ENCODE data around the gene TRAPPC2L.
A peak's percentile ranks its signal among the peaks of the same experiment; 100 is the strongest.
"Not testable (repeated sequence)": the region's sequence is repeated elsewhere in the genome, so short reads cannot be mapped to it uniquely, and the experiment has no call there.

TRAPPC2L gene

GRCh38 chr16:88894266-88894665 is 37.3 kb downstream of the TRAPPC2L start:
- not testable (repeated sequence) for DNase-seq

- no peak for DNase-seq
Measured at GRCh38 chr16:88894681-88895300, 37.9 kb downstream of the TRAPPC2L start.

DNA sequence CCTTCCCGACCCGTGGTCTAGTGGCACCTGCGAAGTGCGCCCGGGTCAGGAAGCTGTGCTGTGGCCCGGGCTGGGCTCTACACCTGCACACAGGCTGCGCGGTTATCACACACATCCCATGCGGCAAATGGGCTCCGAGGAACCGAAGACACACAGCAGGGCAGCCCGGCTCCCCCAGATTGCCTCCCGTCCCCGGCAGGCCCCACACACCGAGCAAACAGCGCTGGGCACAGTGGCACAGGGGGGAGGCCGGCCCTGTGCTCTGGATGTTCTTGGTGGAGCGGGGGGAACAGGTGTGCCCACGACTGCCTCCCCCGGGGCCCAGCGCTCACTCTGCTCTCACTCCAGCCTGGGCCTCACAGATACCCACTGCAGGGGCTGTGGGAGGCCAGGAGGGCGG is 38.4 kb downstream of the TRAPPC2L start:
- no peak for DNase-seq

GRCh38 chr16:88896238-88897070 is 39.5 kb downstream of the TRAPPC2L start:
- no peak for DNase-seq

- DNase-seq, result no peak
Measured at GRCh38 chr16:88897696-88898425, 40.9 kb downstream of the TRAPPC2L start.

DNA sequence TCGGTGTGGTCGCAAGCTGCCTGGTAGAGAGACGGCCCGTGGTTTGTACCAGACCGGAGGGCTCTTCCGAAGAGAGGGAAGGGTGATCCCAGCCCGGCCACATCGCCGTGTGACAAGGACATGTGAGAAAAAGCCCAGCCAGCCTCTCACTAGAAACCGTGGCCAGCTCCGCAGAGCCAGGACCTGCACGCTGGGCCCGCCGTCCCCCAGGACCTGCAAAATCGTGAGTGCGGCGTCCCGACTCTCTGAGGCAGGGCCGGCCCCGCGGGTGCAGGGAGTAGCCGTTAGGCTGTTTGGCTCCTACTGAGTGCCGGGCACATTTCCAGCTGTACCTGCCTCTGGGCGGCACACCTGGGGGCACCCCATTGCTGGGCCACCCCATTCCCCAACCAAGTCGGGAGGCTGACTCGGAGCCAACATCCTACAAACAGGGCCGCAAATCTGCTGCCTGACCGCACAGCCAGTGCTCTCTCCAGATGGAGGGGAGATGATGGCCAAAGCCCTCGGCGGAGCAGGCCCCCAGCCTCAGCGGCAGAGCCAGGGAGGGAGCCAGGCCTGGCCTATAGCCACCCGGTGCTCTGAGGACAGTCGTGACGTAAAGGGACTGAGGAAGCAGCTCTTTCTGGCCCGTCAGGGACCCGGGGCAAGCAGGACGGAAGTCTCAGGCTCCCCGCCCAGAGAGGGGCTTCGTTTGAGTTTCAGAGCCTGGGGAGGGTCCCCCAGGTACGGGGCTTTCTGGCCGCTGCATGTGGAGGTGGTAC is 43.2 kb downstream of the TRAPPC2L start:
- DNase-seq, result no peak

DNA sequence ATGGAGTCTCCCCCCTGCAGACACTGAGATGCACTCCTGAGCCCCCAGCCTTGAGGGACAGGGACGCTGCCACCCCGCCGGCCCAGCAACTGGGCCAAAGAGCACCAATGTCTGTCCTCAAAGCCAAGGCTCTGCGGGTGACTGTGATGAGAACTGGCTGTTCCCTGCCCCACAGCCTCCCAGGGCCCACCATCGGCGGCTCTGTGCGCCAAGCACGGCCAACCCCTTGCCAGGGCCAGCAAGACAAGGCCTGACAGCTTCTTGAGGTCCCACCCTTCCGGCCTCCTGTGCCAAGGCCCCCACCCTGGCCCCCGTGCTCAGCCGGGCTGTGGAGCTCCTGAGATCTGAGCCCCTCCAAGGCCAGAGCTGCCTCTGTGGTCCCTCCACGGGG is 43.7 kb downstream of the TRAPPC2L start:
- no peak for DNase-seq

GRCh38 chr16:88901718-88902337 is 44.9 kb downstream of the TRAPPC2L start:
- DNase-seq, result no peak

- no peak for DNase-seq
Measured at GRCh38 chr16:88902744-88903143, 45.8 kb downstream of the TRAPPC2L start.

GRCh38 chr16:88903267-88903666 is 46.3 kb downstream of the TRAPPC2L start:
- no peak for DNase-seq

GRCh38 chr16:88904676-88905365 is 47.9 kb downstream of the TRAPPC2L start:
- DNase-seq, result no peak

DNA sequence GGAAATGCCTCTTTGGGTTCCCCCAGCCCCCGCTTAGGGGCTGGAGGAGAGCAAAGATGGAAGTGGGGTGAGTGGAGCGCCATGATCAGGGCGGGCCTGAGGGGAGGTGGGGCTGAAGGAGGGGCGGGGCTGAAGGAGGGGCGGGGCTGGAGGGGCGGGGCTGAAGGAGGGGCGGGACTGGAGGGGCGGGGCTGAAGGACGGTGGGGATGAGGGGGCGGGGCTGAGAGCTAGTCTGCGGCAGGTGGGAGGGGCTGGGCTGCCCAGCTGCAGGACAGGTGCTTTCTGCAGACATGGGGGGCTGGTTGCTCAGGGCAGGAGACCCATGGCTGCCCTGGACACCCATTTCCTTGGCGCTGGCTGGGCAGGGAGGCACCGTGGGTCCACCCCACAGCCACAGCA is 48.6 kb downstream of the TRAPPC2L start:
- DNase-seq, result peak; percentile 72

DNA sequence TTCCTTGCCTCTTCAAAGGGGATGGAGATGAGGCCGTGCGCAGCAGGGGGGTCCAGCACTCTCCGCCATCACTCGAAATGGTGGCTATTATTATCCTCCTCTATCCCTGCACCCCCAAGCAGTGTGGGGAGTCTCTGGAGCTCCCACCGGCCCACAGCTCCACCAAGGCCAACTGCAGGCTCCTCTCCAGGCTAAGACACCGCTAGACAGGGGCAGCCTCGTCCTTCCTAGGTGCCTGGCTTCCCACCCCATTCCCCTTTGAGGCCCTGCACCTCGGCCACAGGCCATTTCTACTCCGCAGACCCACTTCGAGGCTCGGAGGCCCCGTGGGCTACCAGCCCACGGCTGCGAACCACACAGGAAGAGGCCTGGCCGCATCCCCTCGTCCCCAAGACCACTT is 49.1 kb downstream of the TRAPPC2L start:
- no peak for DNase-seq

DNA sequence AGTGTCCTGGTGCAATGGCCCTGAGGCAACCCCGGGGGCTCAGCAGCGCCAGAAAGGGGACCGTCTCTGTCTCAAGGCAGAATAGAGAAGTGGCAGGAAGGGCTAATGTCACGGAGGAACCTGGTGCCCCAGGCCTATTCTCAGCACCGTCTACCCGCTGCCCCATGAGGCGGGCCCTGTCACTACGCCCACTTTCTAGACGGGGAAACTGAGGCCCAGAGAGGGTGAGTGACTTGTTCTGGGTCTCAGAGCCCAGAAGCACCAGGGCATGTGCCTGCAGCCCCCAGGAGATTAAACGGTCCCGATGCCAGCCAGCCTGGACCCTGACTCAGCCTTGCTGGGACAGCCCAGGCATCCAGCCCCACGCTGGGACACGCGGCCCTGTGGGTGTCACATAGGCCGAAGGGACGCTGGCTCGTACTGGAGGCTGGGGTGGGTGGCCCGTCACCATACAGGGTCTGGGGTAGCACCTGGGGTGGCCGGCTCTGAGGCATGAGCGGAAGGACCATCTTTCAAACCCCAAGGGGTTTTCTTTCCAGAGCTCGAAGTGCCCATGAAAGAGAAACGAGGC is 49.7 kb downstream of the TRAPPC2L start:
- DNase-seq, result no peak

- no peak for DNase-seq
Measured at GRCh38 chr16:88907768-88908167, 50.8 kb downstream of the TRAPPC2L start.

DNA sequence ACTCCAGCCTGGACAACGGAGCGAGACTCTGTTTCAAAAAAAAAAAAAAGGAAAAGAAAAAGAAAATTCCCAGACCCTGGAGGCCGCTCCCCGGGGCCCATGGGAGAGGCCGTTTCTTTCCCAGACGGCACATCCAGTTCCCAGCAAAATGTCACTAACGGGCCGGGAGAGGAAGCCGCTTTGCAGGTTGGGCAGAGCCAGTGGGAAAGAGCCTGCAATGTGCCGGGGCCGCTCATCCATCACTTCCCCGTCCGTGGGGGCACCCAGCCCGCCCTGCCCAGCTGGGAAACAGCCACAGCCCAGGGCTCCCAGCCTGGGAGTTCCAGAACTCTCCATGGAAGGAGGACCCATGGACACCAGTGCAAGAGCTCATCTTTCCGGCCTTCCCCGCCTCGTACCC is 51.4 kb downstream of the TRAPPC2L start:
- DNase-seq, result no peak

DNA sequence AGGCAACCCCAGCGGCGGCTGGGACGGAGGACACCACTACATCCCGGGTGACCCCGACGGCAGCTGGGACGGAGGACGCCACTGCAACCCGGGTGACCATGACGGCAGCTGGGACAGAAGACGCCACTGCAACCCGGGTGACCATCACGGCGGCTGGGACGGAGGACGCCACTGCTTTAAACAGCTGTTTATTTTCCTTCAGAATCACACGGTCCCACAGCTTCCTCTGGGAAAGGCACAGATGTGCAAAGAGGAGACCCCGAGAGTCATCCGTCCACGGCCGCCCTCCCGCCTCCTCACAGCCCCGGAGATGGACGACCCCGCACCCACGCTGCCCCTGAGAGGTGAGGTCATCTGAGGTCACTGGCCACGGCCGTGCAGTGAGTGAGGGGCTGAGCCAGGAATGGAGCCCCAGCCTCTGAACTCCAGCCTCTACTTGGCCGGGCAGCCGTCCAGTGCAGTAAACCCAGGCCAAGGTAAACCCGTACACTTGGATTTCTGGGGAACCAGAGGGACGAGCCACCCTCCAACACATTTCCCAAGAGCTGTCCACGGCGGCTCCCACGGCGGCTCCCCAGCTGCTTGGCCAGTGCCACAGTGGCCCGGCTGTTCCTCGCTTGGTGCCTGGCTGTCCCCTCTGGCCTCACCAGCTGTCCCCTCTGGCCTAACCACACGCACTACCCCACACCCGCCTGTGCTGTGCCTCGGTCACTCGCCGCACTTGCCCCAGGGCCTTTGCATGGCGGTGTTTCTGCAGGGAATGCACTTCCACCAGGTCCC is 52.7 kb downstream of the TRAPPC2L start:
- DNase-seq, result no peak

GRCh38 chr16:88910284-88911135 is 53.6 kb downstream of the TRAPPC2L start:
- DNase-seq, result no peak

GRCh38 chr16:88911136-88911945 is 54.4 kb downstream of the TRAPPC2L start:
- DNase-seq, result no peak

Measured in hematopoietic multipotent progenitor cell treated with erythropoietin and hydrocortisone succinate and interleukin-3 and kit ligand, for 4 days (in vitro differentiated cells).